H1 (cell line): ENCODE measurements around the gene LPP. TPM values are rescaled to one million over a fixed set of nuclear protein-coding genes. Genes with fewer than 3 reads are reported as not detected.

ENCODE experiments used
- CTCF ChIA-PET: fragments of 300-600 bp; sonication (Branson Sonifier 250); formaldehyde crosslinking; loops from one replicate; lab custom pipeline; 2021; ENCODE audit not compliant: partially characterized antibody; lab: Charles Lee
- POLR2A ChIA-PET: fragments of 300-600 bp; sonication (Branson Sonifier 250); formaldehyde crosslinking; loops from one replicate; lab custom pipeline; 2021; ENCODE audit warnings: inconsistent platforms; ENCODE audit not compliant: partially characterized antibody; lab: Charles Lee
- DNase-seq, 2 experiments: peaks; one replicate each; pipeline versions ENCODE4 v3.0.0 to v3.0.0-alpha.2; 2010 to 2022; ENCODE audit warnings: low spot score in 2 of 2, low read depth in 1 of 2, mixed read lengths in 1 of 2
- FAIRE-seq: peaks from 2 replicates; lab custom pipeline; 2011; peaks lifted over from hg19 to GRCh38; lab: Jason Lieb, UNC
- H2AFZ ChIP-seq: 2 replicates; pipeline ENCODE4 v1.8.1; 2012; ENCODE audit warnings: low read length, inconsistent platforms
- H2AK5ac ChIP-seq: 2 replicates; pipeline ENCODE4 v1.6.1; 2013; ENCODE audit warnings: low read depth, low read length
- H2BK120ac ChIP-seq: replicated peaks from 2 replicates; pipeline ENCODE3; 2013; ENCODE audit warnings: low read depth, low read length, inconsistent platforms
- H2BK12ac ChIP-seq: 2 replicates; pipeline ENCODE4 v1.6.1; 2013; ENCODE audit warnings: low read depth, low read length
- H2BK15ac ChIP-seq: 2 replicates; pipeline ENCODE4 v1.6.1; 2013; ENCODE audit warnings: low read length
- H2BK20ac ChIP-seq: 2 replicates; pipeline ENCODE4 v1.6.1; 2013; ENCODE audit warnings: low read length
- H2BK5ac ChIP-seq: 2 replicates; pipeline ENCODE4 v1.6.1; 2013; ENCODE audit warnings: low read depth, low read length
- H3K14ac ChIP-seq: 2 replicates; pipeline ENCODE4 v1.6.1; 2013; ENCODE audit warnings: inconsistent platforms; ENCODE audit not compliant: insufficient read length
- H3K18ac ChIP-seq: 2 replicates; pipeline ENCODE4 v1.6.1; 2013; ENCODE audit warnings: low read length; ENCODE audit errors: extremely low read depth
- H3K23ac ChIP-seq: 2 replicates; pipeline ENCODE4 v1.6.1; 2013; ENCODE audit warnings: inconsistent platforms; ENCODE audit not compliant: insufficient read length
- H3K23me2 ChIP-seq: 2 replicates; pipeline ENCODE4 v1.6.1; 2013; ENCODE audit warnings: low read depth, low read length
- H3K27ac ChIP-seq: 2 replicates; pipeline ENCODE4 v1.6.1; 2011; ENCODE audit warnings: low read depth, low read length, inconsistent platforms
- H3K27me3 ChIP-seq, 4 experiments: replicated peaks in 1 of 4; 1 replicate in 1 of 4; 2 replicates in 3 of 4; pipeline versions ENCODE4 v1.6.1 to v1.8.1; 2011 to 2013; ENCODE audit warnings: low read length in 3 of 4, mild to moderate bottlenecking in 3 of 4, inconsistent platforms in 2 of 4, mixed read lengths in 2 of 4, moderate library complexity in 1 of 4; ENCODE audit not compliant: control insufficient read depth in 3 of 4, insufficient read depth in 3 of 4; ENCODE audit errors: extremely low read depth in 1 of 4
- H3K36me3 ChIP-seq, 4 experiments: 2 replicates each; pipeline versions ENCODE4 v1.6.1 to v1.8.1; 2011 to 2013; ENCODE audit warnings: mild to moderate bottlenecking in 4 of 4, low read length in 3 of 4, moderate library complexity in 2 of 4, control low read depth in 1 of 4, inconsistent platforms in 1 of 4; ENCODE audit not compliant: insufficient read depth in 4 of 4, control insufficient read depth in 2 of 4
- H3K4ac ChIP-seq: replicated peaks from 2 replicates; pipeline ENCODE3; 2013; ENCODE audit warnings: low read length, low read depth, mixed read lengths, inconsistent platforms; ENCODE audit not compliant: insufficient read length
- H3K4me1 ChIP-seq, 4 experiments: replicated peaks in 1 of 4; 1 replicate in 1 of 4; 2 replicates in 3 of 4; pipeline versions ENCODE4 v1.6.1 to v1.8.1; 2011 to 2013; ENCODE audit warnings: low read length in 3 of 4, inconsistent platforms in 2 of 4, mixed read lengths in 1 of 4; ENCODE audit not compliant: insufficient read depth in 4 of 4, control insufficient read depth in 3 of 4
- H3K4me2 ChIP-seq, 2 experiments: 2 replicates each; pipeline versions ENCODE4 v1.6.1 to v1.8.1; 2011 to 2013; ENCODE audit warnings: low read depth in 2 of 2, low read length in 2 of 2, control low read depth in 1 of 2, inconsistent platforms in 1 of 2, mild to moderate bottlenecking in 1 of 2; ENCODE audit not compliant: insufficient read depth in 1 of 2
- H3K4me3 ChIP-seq, 4 experiments: fragments of 200-600, 300-600 bp in 1 of 4; sonication (generic), shearing (Covaris generic), sonication (Bioruptor Twin) in 1 of 4; 2 replicates each; pipeline versions ENCODE4 v1.5.1 to v1.8.1; 2011 to 2016; ENCODE audit warnings: low read length in 4 of 4, low read depth in 3 of 4, control low read depth in 2 of 4, inconsistent platforms in 2 of 4, mild to moderate bottlenecking in 2 of 4, mixed read lengths in 1 of 4, moderate library complexity in 1 of 4; ENCODE audit not compliant: insufficient read depth in 2 of 4; ENCODE audit errors: extremely low read depth in 1 of 4
- H3K56ac ChIP-seq: replicated peaks from 2 replicates; pipeline ENCODE3; 2013; ENCODE audit warnings: low read depth, mild to moderate bottlenecking, mixed read lengths, low read length, inconsistent platforms; ENCODE audit not compliant: insufficient read length
- H3K79me1 ChIP-seq: 2 replicates; pipeline ENCODE4 v1.6.1; 2013; ENCODE audit warnings: low read depth, low read length, control low read depth
- H3K79me2 ChIP-seq, 2 experiments: 2 replicates each; pipeline versions ENCODE4 v1.6.1 to v1.8.1; 2012 to 2013; ENCODE audit warnings: low read length in 2 of 2, mild to moderate bottlenecking in 2 of 2, inconsistent platforms in 1 of 2; ENCODE audit not compliant: insufficient read depth in 2 of 2, control insufficient read depth in 1 of 2
- H3K9ac ChIP-seq, 4 experiments: replicated peaks in 1 of 4; 1 replicate in 1 of 4; 2 replicates in 3 of 4; pipeline versions ENCODE4 v1.6.1 to v1.8.1; 2011 to 2013; ENCODE audit warnings: low read depth in 3 of 4, low read length in 3 of 4, control low read depth in 2 of 4, mild to moderate bottlenecking in 2 of 4, moderate library complexity in 2 of 4, inconsistent platforms in 1 of 4; ENCODE audit errors: extremely low read depth in 1 of 4
- H3K9me3 ChIP-seq, 2 experiments: 2 replicates each; pipeline versions ENCODE4 v1.6.1 to v1.8.1; 2012 to 2013; ENCODE audit warnings: mild to moderate bottlenecking in 2 of 2, moderate library complexity in 2 of 2, control low read depth in 1 of 2, inconsistent platforms in 1 of 2, low read depth in 1 of 2, low read length in 1 of 2, mixed read lengths in 1 of 2; ENCODE audit not compliant: insufficient read depth in 2 of 2
- H4K20me1 ChIP-seq, 2 experiments: replicated peaks in 1 of 2; 2 replicates each; pipeline versions ENCODE3 to v1.8.1; 2011 to 2013; ENCODE audit warnings: inconsistent platforms in 2 of 2, low read length in 2 of 2, mild to moderate bottlenecking in 1 of 2; ENCODE audit not compliant: insufficient read depth in 2 of 2, control insufficient read depth in 1 of 2
- H4K5ac ChIP-seq: 2 replicates; pipeline ENCODE4 v1.6.1; 2013; ENCODE audit warnings: low read length, low read depth, mixed read lengths, inconsistent platforms; ENCODE audit not compliant: insufficient read length
- H4K8ac ChIP-seq: 2 replicates; pipeline ENCODE4 v1.8.0; 2013; ENCODE audit warnings: mild to moderate bottlenecking, moderate library complexity, low read length, inconsistent platforms; ENCODE audit not compliant: insufficient read depth; ENCODE audit errors: extremely low read depth
- H4K91ac ChIP-seq: replicated peaks from 2 replicates; pipeline ENCODE3; 2013; ENCODE audit warnings: low read length, mixed read lengths, inconsistent platforms; ENCODE audit not compliant: insufficient read length
- BCL11A ChIP-seq, 2 experiments: IDR thresholded peaks; one replicate each; pipeline ENCODE4 v1.6.1; 2011; ENCODE audit warnings: low read depth in 2 of 2, low read length in 2 of 2, mild to moderate bottlenecking in 2 of 2
- CBX8 ChIP-seq: fragments of 300-800, 300-1000 bp; sonication (generic); IDR thresholded peaks from 2 replicates; pipeline ENCODE4 v1.7.1; 2016; ENCODE audit warnings: low read depth, low read length, borderline replicate concordance
- CTBP2 ChIP-seq: IDR thresholded peaks from 2 replicates; pipeline ENCODE4 v1.7.0; 2011; ENCODE audit warnings: borderline replicate concordance, mild to moderate bottlenecking, moderate library complexity, mixed read lengths, low read length; ENCODE audit not compliant: insufficient read depth, insufficient read length
- GABPA ChIP-seq: IDR thresholded peaks from 2 replicates; pipeline ENCODE4 v1.6.1; 2011; ENCODE audit warnings: mild to moderate bottlenecking, low read length, moderate library complexity, borderline replicate concordance; ENCODE audit not compliant: insufficient read depth
- GTF2F1 ChIP-seq: IDR thresholded peaks from 2 replicates; pipeline ENCODE4 v1.6.1; 2012; ENCODE audit warnings: low read depth, low read length, improper control_type of control experiment, borderline replicate concordance
- HDAC6 ChIP-seq: IDR thresholded peaks from one replicate; pipeline ENCODE4 v1.7.1; 2012; ENCODE audit warnings: low read depth, mild to moderate bottlenecking, inconsistent platforms, low read length, moderate library complexity
- KDM4A ChIP-seq: IDR thresholded peaks from one replicate; pipeline ENCODE4 v1.7.1; 2012; ENCODE audit warnings: low read depth, mild to moderate bottlenecking, moderate library complexity, low read length, inconsistent platforms; ENCODE audit not compliant: severe bottlenecking
- SIRT6 ChIP-seq: IDR thresholded peaks from one replicate; pipeline ENCODE4 v1.7.1; 2012; ENCODE audit warnings: low read length, inconsistent platforms
- SP1 ChIP-seq: IDR thresholded peaks from 2 replicates; pipeline ENCODE4 v1.6.1; 2011; ENCODE audit warnings: low read depth, low read length
- TAF7 ChIP-seq: optimal IDR thresholded peaks from 2 replicates; pipeline ENCODE3; 2011; ENCODE audit warnings: low read depth, mild to moderate bottlenecking, inconsistent platforms, low read length, moderate library complexity, borderline replicate concordance
- TCF12 ChIP-seq: IDR thresholded peaks from 2 replicates; pipeline ENCODE4 v1.6.1; 2011; ENCODE audit warnings: low read depth, mild to moderate bottlenecking, low read length
- YY1 ChIP-seq: IDR thresholded peaks from 2 replicates; pipeline ENCODE4 v1.6.1; 2011; ENCODE audit warnings: low read depth, mild to moderate bottlenecking, low read length
- ZNF274 ChIP-seq: IDR thresholded peaks from 2 replicates; pipeline ENCODE4 v1.7.0; 2012; ENCODE audit warnings: low read length, borderline replicate concordance; ENCODE audit errors: extremely low read depth
- WGBS, 2 experiments: shearing (Covaris generic) in 1 of 2; methylation state at CpG; one replicate each; pipeline versions ENCODE4 v1.1.6 to v1.1.7; 2013 to 2015; ENCODE audit warnings: low lambda C conversion rate in 2 of 2, mixed read lengths in 2 of 2, inconsistent platforms in 1 of 2, low coverage in 1 of 2, missing lambda C conversion rate in 1 of 2; ENCODE audit not compliant: insufficient replicate concordance in 2 of 2, insufficient coverage in 1 of 2, insufficient read length in 1 of 2; ENCODE audit errors: extremely low coverage in 1 of 2, missing lambda C conversion rate in 1 of 2; 5-methylcytosine and 5-hydroxymethylcytosine counted together
- polyA plus RNA-seq, 7 experiments: library from polyadenylated mRNA; depleted of rRNA in 3 of 7; stranded (reverse) in 5 of 7; unstranded in 2 of 7; fragments of >200 nt in 5 of 7; fragments of 200-250 nt in 2 of 7; gene quantifications; 1 replicate in 5 of 7; 2 replicates in 1 of 7; 4 replicates in 1 of 7; pipeline versions ENCODE4 v1.2.1 to v1.2.3, GENCODE V29; 2011 to 2013; ENCODE audit warnings: missing spikeins in 2 of 7, mixed read lengths in 2 of 7
- total RNA-seq: library from RNA; stranded (reverse); fragmentation: NEBNext Ultra II Directional; extraction: Animal tissue kit (Norgen Biotek cat#: 25700); gene quantifications from 2 replicates; pipeline ENCODE4 v1.2.1, GENCODE V29; 2021
- TF ChIP-seq, protein P1 (sequence below): IDR thresholded peaks from 2 replicates; pipeline ENCODE4 v1.6.1; 2012; ENCODE audit warnings: inconsistent platforms

LPP gene
- total and polyA plus RNA-seq, 2 of the 8 experiments (the other 6 are each of a cell fraction or from before 2014, with no cell fraction given) = 10.0 to 53.3 TPM

DNA sequence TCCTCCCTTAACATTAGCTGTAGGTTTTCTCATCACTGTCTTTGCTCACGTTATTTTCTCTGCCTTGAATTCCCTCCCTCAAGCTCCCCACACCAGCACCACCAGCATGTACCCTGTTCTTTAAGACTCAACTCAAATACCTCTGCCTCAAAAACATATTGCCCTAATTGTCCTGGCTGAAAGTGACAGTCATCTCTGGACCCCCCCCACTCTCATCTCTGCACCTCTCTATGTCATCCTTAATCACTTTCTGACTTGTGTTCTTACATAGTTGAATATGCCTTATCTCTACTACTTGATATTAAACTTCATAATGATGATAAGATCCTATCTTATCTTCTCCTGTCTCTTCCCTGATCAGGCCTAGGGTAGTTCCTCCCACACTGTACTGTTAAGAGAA is 672.6 kb downstream of the LPP start:
- WGBS, 2 experiments = 69% methylated on average over 1 of the region's 1 CpG; no CpG with 5 or more reads in 1 of the 2 experiments
- ChIA-PET CTCF (interaction anchor here (6.6 kb wide), 1 partner anchor 129 kb away, joined by 65 read pairs; no protein-coding TSS in a partner anchor), POLR2A (no interaction called here)
- no peak overlapping the region for H3K23ac ChIP-seq
- no peaks in the 10 kb centered on the region for H3K27me3 ChIP-seq
- H3K4me3 ChIP-seq = no peak overlapping the region
- DNase-seq = no peak
- FAIRE-seq = no peak
- H2BK12ac ChIP-seq = no peak overlapping the region
- no peak overlapping the region; the same call in 1 of the 2 replicates for H3K27ac ChIP-seq
- H2BK120ac ChIP-seq = no peak overlapping the region
- H3K9me3 ChIP-seq = no peaks in the 10 kb centered on the region
- no peak overlapping the region for H3K4me2 ChIP-seq
- H3K23me2 ChIP-seq = no peaks in the 10 kb centered on the region
- H2BK20ac ChIP-seq = no peak overlapping the region
- H4K8ac ChIP-seq = no peak overlapping the region
- no peaks in the 10 kb centered on the region for H3K4me1 ChIP-seq
- no peak overlapping the region for H3K18ac ChIP-seq
- H4K20me1 ChIP-seq = no peaks in the 10 kb centered on the region
- no peak overlapping the region for H2BK5ac ChIP-seq
- no peak overlapping the region for H2AFZ ChIP-seq
- H4K5ac ChIP-seq = no peak overlapping the region
- H3K14ac ChIP-seq = no peak overlapping the region
- no peak overlapping the region for H3K9ac ChIP-seq
- no peaks in the 10 kb centered on the region for H3K79me1 ChIP-seq
- H3K79me2 ChIP-seq = no peaks in the 10 kb centered on the region
- H2AK5ac ChIP-seq = no peak overlapping the region
- no peak overlapping the region for H4K91ac ChIP-seq
- TF ChIP-seq CBX8 (no peak), ZNF274 (no peak), SIRT6 (no peak), SP1 (no peak), BCL11A (IDR thresholded peaks at IDR 0.05; ENCODE audit: low read depth in 2 of 2, low read length in 2 of 2) (no peak), YY1 (no peak), KDM4A (no peak), TCF12 (no peak), GTF2F1 (no peak), TAF7 (no peak), HDAC6 (no peak), CTBP2 (no peak), GABPA (no peak)
- TF ChIP-seq, protein P1, sequence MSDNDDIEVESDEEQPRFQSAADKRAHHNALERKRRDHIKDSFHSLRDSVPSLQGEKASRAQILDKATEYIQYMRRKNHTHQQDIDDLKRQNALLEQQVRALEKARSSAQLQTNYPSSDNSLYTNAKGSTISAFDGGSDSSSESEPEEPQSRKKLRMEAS = no peak
- H3K56ac ChIP-seq = no peak overlapping the region
- no peak overlapping the region for H3K4ac ChIP-seq
- H2BK15ac ChIP-seq = no peak overlapping the region
- H3K36me3 ChIP-seq = no peaks in the 10 kb centered on the region
